HCT116 (cell line): ENCODE results near the gene KRT78.

Source experiments
- CEBPB ChIP-seq: IDR thresholded peaks from 2 replicates; pipeline ENCODE4 v1.6.1; 2012; ENCODE audit warnings: low read depth
- CTCF ChIP-seq, 3 experiments: fragments of 200-600 bp in 1 of 3; sonication (generic) in 1 of 3; IDR thresholded peaks in 2 of 3; conservative IDR thresholded peaks in 1 of 3; 2 replicates each; pipeline ENCODE4 v1.5.1; 2012 to 2017; ENCODE audit warnings: low read depth in 2 of 3, low read length in 2 of 3, antibody characterized with exemption in 1 of 3, borderline replicate concordance in 1 of 3, control low read depth in 1 of 3, mild to moderate bottlenecking in 1 of 3, mixed read lengths in 1 of 3, mixed run types in 1 of 3, moderate library complexity in 1 of 3; ENCODE audit not compliant: insufficient read depth in 1 of 3
- ELF1 ChIP-seq: IDR thresholded peaks from 2 replicates; pipeline ENCODE4 v1.6.1; 2012; ENCODE audit warnings: low read depth, borderline replicate concordance
- EZH2 ChIP-seq: fragments of 200-600 bp; sonication (generic); IDR thresholded peaks from 2 replicates; pipeline ENCODE4 v1.6.1; 2017; ENCODE audit warnings: antibody characterized with exemption, mixed run types
- MAX ChIP-seq: IDR thresholded peaks from 2 replicates; pipeline ENCODE4 v1.6.1; 2012
- POLR2A ChIP-seq: IDR thresholded peaks from 2 replicates; pipeline ENCODE4 v1.7.0; 2011; ENCODE audit warnings: borderline replicate concordance; ENCODE audit not compliant: insufficient read depth, insufficient read length; ENCODE audit errors: extremely low read depth
- YY1 ChIP-seq: IDR thresholded peaks from 2 replicates; pipeline ENCODE4 v1.6.1; 2011; ENCODE audit warnings: low read length, low read depth, moderate library complexity, mild to moderate bottlenecking; ENCODE audit not compliant: insufficient replicate concordance; ENCODE audit errors: extremely low read depth
- ZFX ChIP-seq: fragments of 450-650 bp; IDR thresholded peaks from 2 replicates; pipeline ENCODE4 v1.6.1; 2017
- ZNF274 ChIP-seq: fragments of 200-500 bp; sonication (Bioruptor generic); IDR thresholded peaks from 2 replicates; pipeline ENCODE4 v1.6.1; 2014; ENCODE audit warnings: mild to moderate bottlenecking, low read depth, low read length, inconsistent platforms
- TF ChIP-seq, protein P1 (sequence below): IDR thresholded peaks from 2 replicates; pipeline ENCODE4 v1.6.1; 2012; ENCODE audit warnings: low read depth

DNA sequence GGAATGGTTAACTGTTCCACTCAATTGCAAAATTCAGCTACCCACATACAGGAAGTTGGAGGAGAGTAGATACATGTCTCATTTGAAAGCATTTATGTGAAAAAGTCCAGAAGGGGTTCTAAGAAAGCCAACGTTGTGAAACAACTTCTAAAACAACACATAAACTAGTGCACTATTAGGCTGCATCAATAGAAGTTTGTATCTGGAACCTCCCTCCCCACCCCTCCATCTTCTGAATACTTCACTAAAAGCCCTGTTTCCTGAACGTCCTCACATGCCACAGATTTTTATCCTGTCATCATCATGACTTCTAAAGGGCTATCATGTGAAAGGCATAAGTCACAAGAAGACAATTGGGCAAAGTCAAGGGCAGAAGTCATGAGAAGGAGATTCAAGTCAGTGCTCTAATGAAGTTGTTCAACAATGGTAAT, 20.2 kb downstream of the KRT78 start:
- no peak for TF ChIP-seq CTCF (IDR thresholded peaks at IDR 0.05 in 2 of 3, conservative IDR thresholded peaks at IDR 0.05 in 1 of 3; ENCODE audit: borderline replicate concordance in 1 of 3, insufficient read depth in 1 of 3, low read depth in 2 of 3, low read length in 2 of 3)
- TF ChIP-seq, protein P1, sequence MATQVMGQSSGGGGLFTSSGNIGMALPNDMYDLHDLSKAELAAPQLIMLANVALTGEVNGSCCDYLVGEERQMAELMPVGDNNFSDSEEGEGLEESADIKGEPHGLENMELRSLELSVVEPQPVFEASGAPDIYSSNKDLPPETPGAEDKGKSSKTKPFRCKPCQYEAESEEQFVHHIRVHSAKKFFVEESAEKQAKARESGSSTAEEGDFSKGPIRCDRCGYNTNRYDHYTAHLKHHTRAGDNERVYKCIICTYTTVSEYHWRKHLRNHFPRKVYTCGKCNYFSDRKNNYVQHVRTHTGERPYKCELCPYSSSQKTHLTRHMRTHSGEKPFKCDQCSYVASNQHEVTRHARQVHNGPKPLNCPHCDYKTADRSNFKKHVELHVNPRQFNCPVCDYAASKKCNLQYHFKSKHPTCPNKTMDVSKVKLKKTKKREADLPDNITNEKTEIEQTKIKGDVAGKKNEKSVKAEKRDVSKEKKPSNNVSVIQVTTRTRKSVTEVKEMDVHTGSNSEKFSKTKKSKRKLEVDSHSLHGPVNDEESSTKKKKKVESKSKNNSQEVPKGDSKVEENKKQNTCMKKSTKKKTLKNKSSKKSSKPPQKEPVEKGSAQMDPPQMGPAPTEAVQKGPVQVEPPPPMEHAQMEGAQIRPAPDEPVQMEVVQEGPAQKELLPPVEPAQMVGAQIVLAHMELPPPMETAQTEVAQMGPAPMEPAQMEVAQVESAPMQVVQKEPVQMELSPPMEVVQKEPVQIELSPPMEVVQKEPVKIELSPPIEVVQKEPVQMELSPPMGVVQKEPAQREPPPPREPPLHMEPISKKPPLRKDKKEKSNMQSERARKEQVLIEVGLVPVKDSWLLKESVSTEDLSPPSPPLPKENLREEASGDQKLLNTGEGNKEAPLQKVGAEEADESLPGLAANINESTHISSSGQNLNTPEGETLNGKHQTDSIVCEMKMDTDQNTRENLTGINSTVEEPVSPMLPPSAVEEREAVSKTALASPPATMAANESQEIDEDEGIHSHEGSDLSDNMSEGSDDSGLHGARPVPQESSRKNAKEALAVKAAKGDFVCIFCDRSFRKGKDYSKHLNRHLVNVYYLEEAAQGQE = no peak
- no peak for TF ChIP-seq ELF1
- TF ChIP-seq EZH2 = no peak
- TF ChIP-seq ZNF274 = no peak
- TF ChIP-seq ZFX = no peak
- no peak for TF ChIP-seq CEBPB
- TF ChIP-seq YY1 = no peak
- no peak for TF ChIP-seq POLR2A
- no peak for TF ChIP-seq MAX
